NCI-H2081 (cell line): ENCODE measurements around the gene CYSLTR1.
"Not testable (repeated sequence)": the region's sequence is repeated elsewhere in the genome, so short reads cannot be mapped to it uniquely, and the experiment has no call there.

Experiments
- DNase-seq, 2 experiments: peaks; one replicate each; lab custom pipeline; 2025; lab: John Stamatoyannopoulos, UW

The CYSLTR1 gene

GRCh38 chrX:78327370-78328086 is at the start of gene CYSLTR1:
Gene CYSLTR1 (minus strand): TSS chrX:78327611. CDS start chrX:78273746, 53,865 bp downstream.
- no peak for DNase-seq

GRCh38 chrX:78377186-78377585 is 49.8 kb upstream of the CYSLTR1 start:
- DNase-seq: no peak

GRCh38 chrX:78375894-78376293 is 48.5 kb upstream of the CYSLTR1 start:
- DNase-seq: no peak

- DNase-seq: no peak
Measured at GRCh38 chrX:78366576-78366975, 39.2 kb upstream of the CYSLTR1 start.

GRCh38 chrX:78357342-78358055 is 30.1 kb upstream of the CYSLTR1 start:
- DNase-seq: no peak

GRCh38 chrX:78333521-78333920 is 6.1 kb upstream of the CYSLTR1 start:
- DNase-seq: no peak

GRCh38 chrX:78331708-78332107 is 4.3 kb upstream of the CYSLTR1 start:
- no peak for DNase-seq

- DNase-seq: no peak
Measured at GRCh38 chrX:78330540-78330939, 3.1 kb upstream of the CYSLTR1 start.

- DNase-seq: no peak
Measured at GRCh38 chrX:78330068-78330467, 2.7 kb upstream of the CYSLTR1 start.

GRCh38 chrX:78329486-78329885 is 2.1 kb upstream of the CYSLTR1 start:
- DNase-seq: no peak

- no peak for DNase-seq
Measured at GRCh38 chrX:78326401-78326800, 1.0 kb downstream of the CYSLTR1 start.

GRCh38 chrX:78322863-78323262 is 4.5 kb downstream of the CYSLTR1 start:
- no peak for DNase-seq

- no peak for DNase-seq
Measured at GRCh38 chrX:78321809-78322208, 5.6 kb downstream of the CYSLTR1 start.

GRCh38 chrX:78316265-78316664 is 11.1 kb downstream of the CYSLTR1 start:
- no peak for DNase-seq

- DNase-seq: no peak
Measured at GRCh38 chrX:78315745-78316144, 11.7 kb downstream of the CYSLTR1 start.

- no peak for DNase-seq
Measured at GRCh38 chrX:78314561-78314960, 12.8 kb downstream of the CYSLTR1 start.

GRCh38 chrX:78313526-78313925 is 13.9 kb downstream of the CYSLTR1 start:
- DNase-seq: no peak

GRCh38 chrX:78307665-78308064 is 19.7 kb downstream of the CYSLTR1 start:
- no peak for DNase-seq

GRCh38 chrX:78303086-78303485 is 24.3 kb downstream of the CYSLTR1 start:
- no peak for DNase-seq

- DNase-seq: not testable (repeated sequence)
Measured at GRCh38 chrX:78300933-78301332, 26.5 kb downstream of the CYSLTR1 start.

GRCh38 chrX:78283511-78283910 is 43.9 kb downstream of the CYSLTR1 start:
- no peak for DNase-seq

- DNase-seq: no peak
Measured at GRCh38 chrX:78237127-78237526, 90.3 kb downstream of the CYSLTR1 start.

GRCh38 chrX:78226047-78226446 is 101.4 kb downstream of the CYSLTR1 start:
- DNase-seq: not testable (repeated sequence)
